ENCODE results near the gene CIC. TPM values are rescaled to one million over a fixed set of nuclear protein-coding genes. Genes with fewer than 3 reads are reported as not detected.

The CIC gene
- total RNA-seq, 6 experiments from 2014 or later: 67.6 to 75.4 (median 73.7) TPM

- DNase-seq: no peak
- no peak for TF ChIP-seq CTCF (IDR thresholded peaks at IDR 0.05)
- Mint-ChIP-seq H3K27me3 (ENCODE audit: insufficient read depth) (peaks cover 8% of the 10 kb centered on the region), H3K36me3 (ENCODE audit: low read depth) (peaks cover 6% of the 10 kb centered on the region; the same call in 1 of the 2 replicates), H3K4me3 (peak overlapping the region; percentile 78), H3K4me1 (ENCODE audit: low read depth) (peaks cover 46% of the 10 kb centered on the region), H3K27ac (peak overlapping the region; percentile 91), H3K9me3 (no peaks in the 10 kb centered on the region)
Observed at GRCh38 chr19:42281827-42282762, 13.0 kb downstream of the CIC start.

GRCh38 chr19:42282819-42283187 lies 13.8 kb downstream of the CIC start:
- Mint-ChIP-seq H3K27me3 (ENCODE audit: insufficient read depth) (peaks cover 5% of the 10 kb centered on the region), H3K9me3 (no peaks in the 10 kb centered on the region), H3K4me3 (no peak overlapping the region)

GRCh38 chr19:42283188-42284065 lies 14.4 kb downstream of the CIC start:
- no peak for TF ChIP-seq CTCF (IDR thresholded peaks at IDR 0.05)
- peaks cover 5% of the 10 kb centered on the region for H3K27me3 Mint-ChIP-seq (ENCODE audit: insufficient read depth)
- H3K4me3 Mint-ChIP-seq: no peak overlapping the region
- peak; percentile 88 for DNase-seq
- H3K36me3 Mint-ChIP-seq (ENCODE audit: low read depth): peaks cover 3% of the 10 kb centered on the region; the same call in 1 of the 2 replicates
- no peak overlapping the region for H3K27ac Mint-ChIP-seq
- H3K4me1 Mint-ChIP-seq (ENCODE audit: low read depth): peaks cover 34% of the 10 kb centered on the region
- no peaks in the 10 kb centered on the region for H3K9me3 Mint-ChIP-seq

More at GRCh38 chr19:42282819-42283187, 13.8 kb downstream of the CIC start:
- no peak for TF ChIP-seq CTCF (IDR thresholded peaks at IDR 0.05)
- peaks cover 6% of the 10 kb centered on the region; the same call in 1 of the 2 replicates for H3K36me3 Mint-ChIP-seq (ENCODE audit: low read depth)
- no peak for DNase-seq
- peaks cover 40% of the 10 kb centered on the region for H3K4me1 Mint-ChIP-seq (ENCODE audit: low read depth)
- peak overlapping the region; percentile 91 for H3K27ac Mint-ChIP-seq

- peaks cover 5% of the 10 kb centered on the region for H3K27me3 Mint-ChIP-seq (ENCODE audit: insufficient read depth)
- TF ChIP-seq CTCF (IDR thresholded peaks at IDR 0.05): no peak
- no peaks in the 10 kb centered on the region for H3K9me3 Mint-ChIP-seq
- peaks cover 27% of the 10 kb centered on the region for H3K4me1 Mint-ChIP-seq (ENCODE audit: low read depth)
- DNase-seq: peak; percentile 59
- no peak overlapping the region for H3K27ac Mint-ChIP-seq
- no peak overlapping the region for H3K4me3 Mint-ChIP-seq
- no peaks in the 10 kb centered on the region for H3K36me3 Mint-ChIP-seq (ENCODE audit: low read depth)
Observed at GRCh38 chr19:42284066-42284501, 15.0 kb downstream of the CIC start.

GRCh38 chr19:42284591-42285341 lies 15.7 kb downstream of the CIC start:
- H3K27ac Mint-ChIP-seq: peak overlapping the region; percentile 68
- no peaks in the 10 kb centered on the region for H3K36me3 Mint-ChIP-seq (ENCODE audit: low read depth)
- H3K4me1 Mint-ChIP-seq (ENCODE audit: low read depth): peaks cover 21% of the 10 kb centered on the region
- DNase-seq: no peak
- H3K4me3 Mint-ChIP-seq: peak overlapping the region; percentile 87
- peaks cover 3% of the 10 kb centered on the region for H3K27me3 Mint-ChIP-seq (ENCODE audit: insufficient read depth)
- no peak for TF ChIP-seq CTCF (IDR thresholded peaks at IDR 0.05)
- H3K9me3 Mint-ChIP-seq: no peaks in the 10 kb centered on the region
